Measurements from ENCODE around the gene CD101. TPM values are rescaled to one million over a fixed set of nuclear protein-coding genes. Genes with fewer than 3 reads are reported as not detected.
A peak's percentile ranks its signal among the peaks of the same experiment; 100 is the strongest.

Gene CD101
- total RNA-seq, 1 experiment from 2014 or later: 1.8 TPM

GRCh38 chr1:117058810-117059209, 57.2 kb downstream of the CD101 start:
- Mint-ChIP-seq H3K27ac (peak overlapping the region in 2 of 3 experiments; percentile 30 to 53; a peak in 5 of 7 replicates), H3K36me3 (ENCODE audit: insufficient read depth in 1 of 3, low read depth in 3 of 3) (peaks cover 5 to 27% (median 18%) of the 10 kb centered on the region in 3 experiments; a peak in 6 of 7 replicates), H3K27me3 (ENCODE audit: low read depth) (no peaks in the 10 kb centered on the region), H3K4me3 (no peak overlapping the region), H3K9me3 (no peaks in the 10 kb centered on the region), H3K4me1 (peaks cover 12 to 19% of the 10 kb centered on the region in 2 experiments)
- Histone ChIP-seq H4K20me1 (ENCODE audit: control insufficient read depth, insufficient read depth, insufficient read length) (no peaks in the 10 kb centered on the region), H2BK120ac (ENCODE audit: low read depth, low read length, poor library complexity, severe bottlenecking) (no peak overlapping the region), H3K4ac (ENCODE audit: low read depth, low read length) (no peak overlapping the region), H3K9ac (ENCODE audit: extremely low read depth, insufficient read length, low read length) (peak overlapping the region; percentile 58), H2BK12ac (ENCODE audit: insufficient read length, low read depth, low read length) (no peak overlapping the region), H3K23me2 (ENCODE audit: insufficient read length, low read depth, low read length, poor library complexity, severe bottlenecking) (peaks cover 17% of the 10 kb centered on the region), H4K5ac (ENCODE audit: insufficient read length, low read depth, low read length) (no peak overlapping the region), H2BK20ac (ENCODE audit: low read depth, low read length, poor library complexity, severe bottlenecking) (no peak overlapping the region), H3K9me3 (ENCODE audit: control insufficient read depth, low read depth, low read length) (no peaks in the 10 kb centered on the region), H3T11ph (ENCODE audit: low read length) (no peak overlapping the region), H4K8ac (replicated peaks; ENCODE audit: insufficient read length, low read depth, low read length) (no peak overlapping the region), H2BK15ac (ENCODE audit: low read depth, low read length) (no peak overlapping the region), H3K27me3 (ENCODE audit: insufficient read depth, low read length) (no peaks in the 10 kb centered on the region), H3K56ac (ENCODE audit: insufficient read length, low read depth, low read length) (no peak overlapping the region), H2AFZ (ENCODE audit: low read length) (no peak overlapping the region), H2BK5ac (ENCODE audit: insufficient read length, low read length) (no peak overlapping the region), H3K18ac (ENCODE audit: insufficient read length, low read depth, low read length) (no peak overlapping the region), H3K4me1 (ENCODE audit: insufficient read depth, low read length) (no peaks in the 10 kb centered on the region), H3K79me1 (ENCODE audit: insufficient read depth, low read depth, low read length, poor library complexity, severe bottlenecking) (no peaks in the 10 kb centered on the region), H3K79me2 (ENCODE audit: insufficient read depth, low read length) (no peaks in the 10 kb centered on the region), H3K4me2 (ENCODE audit: insufficient read depth, insufficient read length, low read length) (peak overlapping the region; percentile 72), H3K23ac (ENCODE audit: insufficient read length, low read depth, low read length) (no peak overlapping the region), H2AK5ac (ENCODE audit: insufficient read length, low read length) (no peak overlapping the region), H4K91ac (ENCODE audit: insufficient read length, low read depth, low read length) (no peak overlapping the region), H3K27ac (ENCODE audit: insufficient read length, low read depth, low read length) (no peak overlapping the region), H3K14ac (ENCODE audit: insufficient read depth, low read length) (no peak overlapping the region)
- TF ChIP-seq, protein P1, sequence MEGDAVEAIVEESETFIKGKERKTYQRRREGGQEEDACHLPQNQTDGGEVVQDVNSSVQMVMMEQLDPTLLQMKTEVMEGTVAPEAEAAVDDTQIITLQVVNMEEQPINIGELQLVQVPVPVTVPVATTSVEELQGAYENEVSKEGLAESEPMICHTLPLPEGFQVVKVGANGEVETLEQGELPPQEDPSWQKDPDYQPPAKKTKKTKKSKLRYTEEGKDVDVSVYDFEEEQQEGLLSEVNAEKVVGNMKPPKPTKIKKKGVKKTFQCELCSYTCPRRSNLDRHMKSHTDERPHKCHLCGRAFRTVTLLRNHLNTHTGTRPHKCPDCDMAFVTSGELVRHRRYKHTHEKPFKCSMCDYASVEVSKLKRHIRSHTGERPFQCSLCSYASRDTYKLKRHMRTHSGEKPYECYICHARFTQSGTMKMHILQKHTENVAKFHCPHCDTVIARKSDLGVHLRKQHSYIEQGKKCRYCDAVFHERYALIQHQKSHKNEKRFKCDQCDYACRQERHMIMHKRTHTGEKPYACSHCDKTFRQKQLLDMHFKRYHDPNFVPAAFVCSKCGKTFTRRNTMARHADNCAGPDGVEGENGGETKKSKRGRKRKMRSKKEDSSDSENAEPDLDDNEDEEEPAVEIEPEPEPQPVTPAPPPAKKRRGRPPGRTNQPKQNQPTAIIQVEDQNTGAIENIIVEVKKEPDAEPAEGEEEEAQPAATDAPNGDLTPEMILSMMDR (conservative IDR thresholded peaks at IDR 0.05): no peak
- no peak for DNase-seq
- WGBS (ENCODE audit: extremely low coverage, insufficient read length, low lambda C conversion rate): no CpG with 5 or more reads among the region's 4 CpGs

All from H9 (cell line).